Vagina (tissue), 2 donors: ENCODE data around the gene SORCS1.

Experiments
- CTCF ChIP-seq, 3 experiments: fragments of 450-650 bp in 2 of 3; fragments of 200-600 bp in 1 of 3; sonication (generic) in 1 of 3; IDR thresholded peaks; one replicate each; pipeline ENCODE4 v1.5.1; 2017 to 2019; ENCODE audit warnings: antibody characterized with exemption in 3 of 3, mild to moderate bottlenecking in 2 of 3, moderate library complexity in 2 of 3
- POLR2A ChIP-seq, 2 donors: fragments of 450-650 bp; IDR thresholded peaks; one replicate each; pipeline ENCODE4 v1.6.1; 2017; ENCODE audit warnings: antibody characterized with exemption in 2 of 2, mild to moderate bottlenecking in 2 of 2, moderate library complexity in 2 of 2
- POLR2AphosphoS5 ChIP-seq, 2 donors: sonication (generic); formaldehyde crosslinking; IDR thresholded peaks; one replicate each; pipeline ENCODE4 v1.9.0; 2017; ENCODE audit warnings: antibody characterized with exemption in 2 of 2, mild to moderate bottlenecking in 2 of 2, low read depth in 1 of 2; ENCODE audit not compliant: insufficient read depth in 1 of 2

- TF ChIP-seq POLR2A (IDR thresholded peaks at IDR 0.05) (no peak), CTCF (IDR thresholded peaks at IDR 0.05) (no peak), POLR2AphosphoS5 (IDR thresholded peaks at IDR 0.05; ENCODE audit: insufficient read depth in 1 of 2, low read depth in 1 of 2) (no peak)
Observed at GRCh38 chr10:106679314-106679713, 485.2 kb downstream of the SORCS1 start.
